ENCODE data around the gene GNAO1. TPM values are rescaled to one million over a fixed set of nuclear protein-coding genes. Genes with fewer than 3 reads are reported as not detected.

Gene GNAO1
- polyA plus RNA-seq, 3 donors = 5.9 to 6.4 (median 6.3) TPM

- DNase-seq = no peak
Observed at GRCh38 chr16:56289416-56289815, 98.1 kb downstream of the GNAO1 start.

- DNase-seq = no peak
Observed at GRCh38 chr16:56289862-56290261, 98.6 kb downstream of the GNAO1 start.

GRCh38 chr16:56294014-56294413 lies 102.7 kb downstream of the GNAO1 start:
- DNase-seq = no peak

GRCh38 chr16:56294579-56294978 lies 103.3 kb downstream of the GNAO1 start:
- DNase-seq = no peak

GRCh38 chr16:56295059-56295665 lies 103.9 kb downstream of the GNAO1 start:
- DNase-seq = no peak

GRCh38 chr16:56295739-56296527 lies 104.6 kb downstream of the GNAO1 start:
- DNase-seq = no peak

GRCh38 chr16:56297684-56298083 lies 106.4 kb downstream of the GNAO1 start:
- DNase-seq = no peak

GRCh38 chr16:56298116-56298515 lies 106.8 kb downstream of the GNAO1 start:
- no peak for DNase-seq

GRCh38 chr16:56298948-56299596 lies 107.8 kb downstream of the GNAO1 start:
- no peak for DNase-seq

- no peak for DNase-seq
Observed at GRCh38 chr16:56300242-56300623, 108.9 kb downstream of the GNAO1 start.

GRCh38 chr16:56300891-56301850 lies 109.9 kb downstream of the GNAO1 start:
- peak; percentile 58 for DNase-seq

- no peak for DNase-seq
Observed at GRCh38 chr16:56302506-56302905, 111.2 kb downstream of the GNAO1 start.

GRCh38 chr16:56303066-56303715 lies 111.9 kb downstream of the GNAO1 start:
- DNase-seq = no peak

GRCh38 chr16:56303880-56304279 lies 112.6 kb downstream of the GNAO1 start:
- no peak for DNase-seq

- DNase-seq = no peak
Observed at GRCh38 chr16:56305956-56306565, 114.8 kb downstream of the GNAO1 start.

GRCh38 chr16:56306690-56307533 lies 115.6 kb downstream of the GNAO1 start:
- DNase-seq = no peak

GRCh38 chr16:56307534-56307873 lies 116.2 kb downstream of the GNAO1 start:
- no peak for DNase-seq

GRCh38 chr16:56309008-56309407 lies 117.7 kb downstream of the GNAO1 start:
- no peak for DNase-seq

GRCh38 chr16:56310690-56311089 lies 119.4 kb downstream of the GNAO1 start:
- no peak for DNase-seq
